NB4 (cell line): ENCODE results near the gene SMDT1.

Experiments
- MYC ChIP-seq: IDR thresholded peaks from 2 replicates; pipeline ENCODE4 v1.6.1; 2011; ENCODE audit warnings: low read depth, low read length
- POLR2A ChIP-seq: IDR thresholded peaks from 2 replicates; pipeline ENCODE4 v1.6.1; 2011; ENCODE audit warnings: mild to moderate bottlenecking; ENCODE audit not compliant: insufficient read length; ENCODE audit errors: extremely low read depth
- TF ChIP-seq, protein P1 (sequence below): IDR thresholded peaks from one replicate; pipeline ENCODE4 v1.5.1; 2012; ENCODE audit warnings: low read depth, low read length

DNA sequence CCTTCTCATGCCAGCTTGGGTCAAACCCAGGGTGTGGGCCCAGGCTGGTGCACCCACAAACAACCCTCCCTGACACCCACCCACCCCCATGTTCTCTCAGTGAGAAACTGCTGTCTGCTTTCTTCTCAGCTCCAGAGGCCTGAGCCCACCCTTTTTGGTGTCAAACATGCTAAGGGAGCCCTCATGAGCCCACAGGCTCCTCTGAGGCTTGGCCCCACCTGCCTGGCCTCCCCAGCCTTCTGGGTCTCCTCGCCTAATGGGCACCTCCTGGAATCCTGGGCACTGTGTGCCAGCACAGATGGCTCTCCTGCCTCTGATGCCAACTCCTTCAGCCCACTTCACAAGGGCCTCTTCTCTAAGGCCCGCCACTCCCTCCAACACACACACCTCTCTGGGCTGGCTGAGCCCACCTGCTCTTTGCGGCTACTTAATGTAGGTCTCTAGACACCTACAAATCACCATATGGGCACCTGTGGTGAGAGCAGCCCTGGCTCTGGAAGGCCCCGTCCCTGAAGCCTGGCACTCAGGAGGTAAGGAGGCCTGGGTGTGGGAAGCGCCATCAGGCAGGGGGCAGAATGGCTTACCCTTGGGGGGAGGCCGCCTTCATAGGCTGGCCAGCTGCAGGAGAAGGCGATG lies 13.3 kb upstream of the SMDT1 start:
- TF ChIP-seq POLR2A, result no peak
- TF ChIP-seq MYC, result no peak
- TF ChIP-seq, protein P1, sequence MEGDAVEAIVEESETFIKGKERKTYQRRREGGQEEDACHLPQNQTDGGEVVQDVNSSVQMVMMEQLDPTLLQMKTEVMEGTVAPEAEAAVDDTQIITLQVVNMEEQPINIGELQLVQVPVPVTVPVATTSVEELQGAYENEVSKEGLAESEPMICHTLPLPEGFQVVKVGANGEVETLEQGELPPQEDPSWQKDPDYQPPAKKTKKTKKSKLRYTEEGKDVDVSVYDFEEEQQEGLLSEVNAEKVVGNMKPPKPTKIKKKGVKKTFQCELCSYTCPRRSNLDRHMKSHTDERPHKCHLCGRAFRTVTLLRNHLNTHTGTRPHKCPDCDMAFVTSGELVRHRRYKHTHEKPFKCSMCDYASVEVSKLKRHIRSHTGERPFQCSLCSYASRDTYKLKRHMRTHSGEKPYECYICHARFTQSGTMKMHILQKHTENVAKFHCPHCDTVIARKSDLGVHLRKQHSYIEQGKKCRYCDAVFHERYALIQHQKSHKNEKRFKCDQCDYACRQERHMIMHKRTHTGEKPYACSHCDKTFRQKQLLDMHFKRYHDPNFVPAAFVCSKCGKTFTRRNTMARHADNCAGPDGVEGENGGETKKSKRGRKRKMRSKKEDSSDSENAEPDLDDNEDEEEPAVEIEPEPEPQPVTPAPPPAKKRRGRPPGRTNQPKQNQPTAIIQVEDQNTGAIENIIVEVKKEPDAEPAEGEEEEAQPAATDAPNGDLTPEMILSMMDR, result no peak
